ENCODE measurements around the gene FOCAD. TPM values are rescaled to one million over a fixed set of nuclear protein-coding genes. Genes with fewer than 3 reads are reported as not detected.

The FOCAD gene
- total and polyA plus RNA-seq, 4 donors = 6.8 to 62.1 (median 27.9) TPM

- H3K9ac ChIP-seq (ENCODE audit: insufficient read depth in 1 of 2, low read length in 2 of 2) = no peak overlapping the region
- H3K4me3 ChIP-seq = no peak overlapping the region
- H3K9me3 ChIP-seq (ENCODE audit: control insufficient read depth in 4 of 4, insufficient read depth in 3 of 4, low read length in 3 of 4) = no peaks in the 10 kb centered on the region
- H3K27me3 ChIP-seq (ENCODE audit: control insufficient read depth in 3 of 3, insufficient read depth in 3 of 3, low read length in 2 of 3) = no peaks in the 10 kb centered on the region
- no peak for ATAC-seq (ENCODE audit: insufficient read depth, low FRiP score)
- H3K27ac ChIP-seq (ENCODE audit: low read depth in 1 of 2, low read length in 1 of 2) = no peak overlapping the region
- no peaks in the 10 kb centered on the region for H3K4me1 ChIP-seq (ENCODE audit: control insufficient read depth in 5 of 5, insufficient read depth in 5 of 5, low read length in 5 of 5)
- WGBS, 2 donors = 50 to 67% methylated on average over 11 of the region's 11 CpGs
- no peak for DNase-seq
- no peaks in the 10 kb centered on the region for H3K36me3 ChIP-seq (ENCODE audit: control insufficient read depth in 4 of 4, insufficient read depth in 4 of 4, low read length in 4 of 4)
- TF ChIP-seq, protein P1, sequence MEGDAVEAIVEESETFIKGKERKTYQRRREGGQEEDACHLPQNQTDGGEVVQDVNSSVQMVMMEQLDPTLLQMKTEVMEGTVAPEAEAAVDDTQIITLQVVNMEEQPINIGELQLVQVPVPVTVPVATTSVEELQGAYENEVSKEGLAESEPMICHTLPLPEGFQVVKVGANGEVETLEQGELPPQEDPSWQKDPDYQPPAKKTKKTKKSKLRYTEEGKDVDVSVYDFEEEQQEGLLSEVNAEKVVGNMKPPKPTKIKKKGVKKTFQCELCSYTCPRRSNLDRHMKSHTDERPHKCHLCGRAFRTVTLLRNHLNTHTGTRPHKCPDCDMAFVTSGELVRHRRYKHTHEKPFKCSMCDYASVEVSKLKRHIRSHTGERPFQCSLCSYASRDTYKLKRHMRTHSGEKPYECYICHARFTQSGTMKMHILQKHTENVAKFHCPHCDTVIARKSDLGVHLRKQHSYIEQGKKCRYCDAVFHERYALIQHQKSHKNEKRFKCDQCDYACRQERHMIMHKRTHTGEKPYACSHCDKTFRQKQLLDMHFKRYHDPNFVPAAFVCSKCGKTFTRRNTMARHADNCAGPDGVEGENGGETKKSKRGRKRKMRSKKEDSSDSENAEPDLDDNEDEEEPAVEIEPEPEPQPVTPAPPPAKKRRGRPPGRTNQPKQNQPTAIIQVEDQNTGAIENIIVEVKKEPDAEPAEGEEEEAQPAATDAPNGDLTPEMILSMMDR (IDR thresholded peaks at IDR 0.05; ENCODE audit: control extremely low read depth, extremely low read depth) = no peak
Measured at GRCh38 chr9:20804489-20805250, 120.6 kb downstream of the FOCAD start.

GRCh38 chr9:20805766-20806165 is 121.7 kb downstream of the FOCAD start:
- no peak overlapping the region for H3K4me3 ChIP-seq
- H3K9ac ChIP-seq (ENCODE audit: insufficient read depth in 1 of 2, low read length in 2 of 2) = no peak overlapping the region
- ATAC-seq (ENCODE audit: insufficient read depth, low FRiP score) = no peak
- 95 to 97% methylated on average over 2 of the region's 2 CpGs for WGBS, 2 donors
- H3K27ac ChIP-seq (ENCODE audit: low read depth in 1 of 2, low read length in 1 of 2) = no peak overlapping the region
- no peaks in the 10 kb centered on the region for H3K4me1 ChIP-seq (ENCODE audit: control insufficient read depth in 5 of 5, insufficient read depth in 5 of 5, low read length in 5 of 5)
- H3K9me3 ChIP-seq (ENCODE audit: control insufficient read depth in 4 of 4, insufficient read depth in 3 of 4, low read length in 3 of 4) = no peaks in the 10 kb centered on the region
- H3K27me3 ChIP-seq (ENCODE audit: control insufficient read depth in 3 of 3, insufficient read depth in 3 of 3, low read length in 2 of 3) = no peaks in the 10 kb centered on the region
- no peak for DNase-seq
- no peaks in the 10 kb centered on the region for H3K36me3 ChIP-seq (ENCODE audit: control insufficient read depth in 4 of 4, insufficient read depth in 4 of 4, low read length in 4 of 4)
- TF ChIP-seq, protein P1 (IDR thresholded peaks at IDR 0.05; ENCODE audit: control extremely low read depth, extremely low read depth) = no peak

DNA sequence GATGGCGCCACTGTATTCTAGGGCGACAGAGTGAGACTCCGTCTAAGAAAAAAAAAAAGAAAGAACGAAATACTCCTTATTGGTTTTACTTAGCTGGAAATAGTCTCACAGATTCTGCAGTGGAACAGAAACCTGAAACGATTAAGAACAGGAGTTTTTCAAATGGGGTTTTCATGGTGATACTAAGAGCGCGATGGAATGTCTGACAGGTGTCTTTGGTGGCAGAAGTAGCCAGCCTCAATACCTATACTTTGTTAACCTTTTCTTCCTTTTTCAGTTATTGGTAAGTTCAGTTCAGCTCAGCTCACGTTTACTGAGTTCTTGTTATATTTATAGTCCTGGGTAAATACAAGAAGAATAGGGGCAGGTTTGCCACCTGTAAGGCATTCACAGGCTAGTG is 123.9 kb downstream of the FOCAD start:
- Histone ChIP-seq H3K4me1 (ENCODE audit: control insufficient read depth in 5 of 5, insufficient read depth in 5 of 5, low read length in 5 of 5) (no peaks in the 10 kb centered on the region), H3K9ac (ENCODE audit: insufficient read depth in 1 of 2, low read length in 2 of 2) (no peak overlapping the region), H3K4me3 (no peak overlapping the region), H3K27ac (ENCODE audit: low read depth in 1 of 2, low read length in 1 of 2) (no peak overlapping the region), H3K36me3 (ENCODE audit: control insufficient read depth in 4 of 4, insufficient read depth in 4 of 4, low read length in 4 of 4) (no peaks in the 10 kb centered on the region), H3K9me3 (ENCODE audit: control insufficient read depth in 4 of 4, insufficient read depth in 3 of 4, low read length in 3 of 4) (no peaks in the 10 kb centered on the region), H3K27me3 (ENCODE audit: control insufficient read depth in 3 of 3, insufficient read depth in 3 of 3, low read length in 2 of 3) (no peaks in the 10 kb centered on the region)
- TF ChIP-seq, protein P1 (IDR thresholded peaks at IDR 0.05; ENCODE audit: control extremely low read depth, extremely low read depth) = no peak
- WGBS, 2 donors = 80 to 81% methylated on average over 8 of the region's 8 CpGs
- DNase-seq (no peak), ATAC-seq (ENCODE audit: insufficient read depth, low FRiP score) (no peak)

DNA sequence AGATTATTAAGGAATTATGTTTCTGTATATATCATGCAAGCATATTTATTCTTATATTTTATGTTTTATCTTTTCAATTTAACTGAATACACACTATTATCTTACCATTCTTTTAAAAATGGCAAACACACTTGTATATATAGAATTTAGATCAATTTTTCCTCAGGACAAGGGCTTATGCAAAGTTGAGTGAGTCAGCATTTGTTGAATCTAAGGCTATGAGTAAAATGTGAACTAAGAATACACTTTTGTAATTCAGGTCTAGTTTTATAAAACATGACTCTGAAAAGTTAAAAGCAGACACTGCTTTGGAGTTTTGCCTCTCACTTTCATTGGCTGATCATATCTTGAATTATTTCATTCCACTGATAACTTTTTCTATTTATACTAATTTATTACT is 127.8 kb downstream of the FOCAD start:
- no peak for ATAC-seq (ENCODE audit: insufficient read depth, low FRiP score)
- no peak for DNase-seq
- Histone ChIP-seq H3K4me3 (no peak overlapping the region), H3K4me1 (ENCODE audit: control insufficient read depth in 5 of 5, insufficient read depth in 5 of 5, low read length in 5 of 5) (peaks cover 0 to 5% (median 0%) of the 10 kb centered on the region in 5 donors), H3K9ac (ENCODE audit: insufficient read depth in 1 of 2, low read length in 2 of 2) (no peak overlapping the region), H3K27ac (ENCODE audit: low read depth in 1 of 2, low read length in 1 of 2) (no peak overlapping the region), H3K36me3 (ENCODE audit: control insufficient read depth in 4 of 4, insufficient read depth in 4 of 4, low read length in 4 of 4) (no peaks in the 10 kb centered on the region), H3K27me3 (ENCODE audit: control insufficient read depth in 3 of 3, insufficient read depth in 3 of 3, low read length in 2 of 3) (no peaks in the 10 kb centered on the region), H3K9me3 (ENCODE audit: control insufficient read depth in 4 of 4, insufficient read depth in 3 of 4, low read length in 3 of 4) (no peaks in the 10 kb centered on the region)
- TF ChIP-seq, protein P1 (IDR thresholded peaks at IDR 0.05; ENCODE audit: control extremely low read depth, extremely low read depth) = no peak
